ENCODE data around the gene GPC6. TPM values are rescaled to one million over a fixed set of nuclear protein-coding genes. Genes with fewer than 3 reads are reported as not detected.

The GPC6 gene
- total RNA-seq, 1 experiment from 2014 or later = 1.6 TPM

DNA sequence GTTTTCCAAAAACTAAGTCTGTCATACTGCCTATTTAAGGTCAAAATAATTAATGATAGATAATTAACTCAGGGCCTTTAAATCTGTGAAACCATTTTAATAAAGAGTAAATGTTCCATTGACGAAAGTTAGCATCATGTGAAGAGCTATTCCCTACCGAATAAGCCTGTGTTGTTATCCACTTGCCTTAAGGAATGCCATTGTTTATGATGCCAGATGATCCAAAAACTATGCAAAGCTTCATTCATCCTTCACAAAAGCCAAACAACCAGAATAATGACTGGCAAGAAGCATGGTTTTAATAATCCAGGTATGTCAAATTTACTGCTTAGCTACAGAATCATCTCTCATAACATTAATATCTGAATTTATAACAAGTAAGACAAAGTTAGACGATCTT, 6.5 kb upstream of the GPC6 start:
- Histone ChIP-seq H3K4me3 (no peak overlapping the region), H3K4me1 (replicated peaks) (peaks cover 9% of the 10 kb centered on the region), H3K27ac (no peak overlapping the region), H3K27me3 (replicated peaks) (no peaks in the 10 kb centered on the region), H3K9me3 (replicated peaks) (no peaks in the 10 kb centered on the region), H3K36me3 (no peaks in the 10 kb centered on the region)
- DNase-seq (ENCODE audit: low read depth in 1 of 2, low spot score in 2 of 2) = no peak

DNA sequence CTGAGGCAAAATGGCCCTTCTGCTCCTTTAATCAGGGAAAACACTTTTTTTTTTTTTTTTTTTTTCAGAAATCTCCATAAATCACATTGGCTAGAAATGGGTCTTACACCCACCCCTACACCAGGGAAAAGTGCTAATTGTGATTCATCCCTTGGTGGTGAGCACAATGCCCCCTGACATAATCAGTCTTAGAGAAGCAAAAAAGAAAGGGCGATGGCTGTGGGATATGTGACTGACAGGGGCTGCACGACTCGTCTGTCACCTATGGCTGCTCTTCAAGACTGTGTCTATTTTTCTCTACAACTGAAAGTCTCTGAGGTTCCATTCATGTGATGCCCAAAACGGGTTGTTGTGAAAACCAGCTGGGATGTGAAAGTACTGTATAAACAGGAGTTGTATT, 3.6 kb upstream of the GPC6 start:
- peaks cover 25% of the 10 kb centered on the region for H3K27me3 ChIP-seq (replicated peaks)
- H3K36me3 ChIP-seq = no peaks in the 10 kb centered on the region
- H3K27ac ChIP-seq = no peak overlapping the region
- DNase-seq (ENCODE audit: low read depth in 1 of 2, low spot score in 2 of 2) = no peak
- H3K9me3 ChIP-seq (replicated peaks) = no peaks in the 10 kb centered on the region
- H3K4me1 ChIP-seq (replicated peaks) = peaks cover 27% of the 10 kb centered on the region
- no peak overlapping the region for H3K4me3 ChIP-seq

DNA sequence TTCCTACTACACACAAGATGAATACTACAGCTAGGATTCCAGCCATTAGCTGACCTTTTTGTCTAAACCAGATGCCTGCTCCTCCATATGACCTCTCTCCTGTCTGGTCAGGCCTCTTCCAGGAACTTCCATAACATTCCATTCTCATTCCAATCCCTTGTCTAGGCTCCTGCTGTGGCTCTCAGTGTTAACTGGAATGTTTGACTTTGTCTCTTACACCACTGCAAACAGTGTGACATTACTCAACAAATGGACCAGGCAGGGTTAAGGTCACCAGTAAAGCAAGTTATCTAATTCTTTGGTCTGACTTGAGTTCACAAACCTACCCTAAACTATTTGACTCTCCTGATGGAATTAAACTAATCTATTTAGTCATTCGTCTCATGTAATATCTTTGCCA, 2.1 kb upstream of the GPC6 start:
- peaks cover 40% of the 10 kb centered on the region for H3K27me3 ChIP-seq (replicated peaks)
- H3K4me1 ChIP-seq (replicated peaks) = peaks cover 30% of the 10 kb centered on the region
- H3K4me3 ChIP-seq = no peak overlapping the region
- no peaks in the 10 kb centered on the region for H3K9me3 ChIP-seq (replicated peaks)
- H3K27ac ChIP-seq = no peak overlapping the region
- peak; percentile 56 to 63 for DNase-seq (ENCODE audit: low read depth in 1 of 2, low spot score in 2 of 2)
- no peaks in the 10 kb centered on the region for H3K36me3 ChIP-seq

DNA sequence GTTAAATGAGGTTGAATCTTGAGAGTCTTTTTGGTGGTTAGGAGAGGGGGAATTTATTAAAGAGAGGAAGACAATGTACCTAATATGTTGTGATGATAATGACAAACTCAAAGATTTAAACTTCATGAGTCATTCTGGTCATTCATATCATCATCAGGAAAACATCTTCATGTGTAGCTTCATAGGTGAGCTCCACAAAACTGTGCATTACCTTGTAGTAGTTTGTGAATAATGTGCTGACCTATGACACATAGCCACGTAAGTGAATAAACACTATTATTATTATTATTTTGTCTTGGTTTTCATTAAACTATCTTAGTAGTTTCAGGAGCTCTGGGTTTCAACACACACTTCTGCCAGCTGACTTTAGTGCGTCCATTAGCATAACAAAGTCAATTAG, 997 bp upstream of the GPC6 start:
- H3K36me3 ChIP-seq = no peaks in the 10 kb centered on the region
- peaks cover 48% of the 10 kb centered on the region for H3K27me3 ChIP-seq (replicated peaks)
- no peak overlapping the region for H3K4me3 ChIP-seq
- no peaks in the 10 kb centered on the region for H3K9me3 ChIP-seq (replicated peaks)
- DNase-seq (ENCODE audit: low read depth in 1 of 2, low spot score in 2 of 2) = no peak
- no peak overlapping the region for H3K27ac ChIP-seq
- peaks cover 40% of the 10 kb centered on the region for H3K4me1 ChIP-seq (replicated peaks)

DNA sequence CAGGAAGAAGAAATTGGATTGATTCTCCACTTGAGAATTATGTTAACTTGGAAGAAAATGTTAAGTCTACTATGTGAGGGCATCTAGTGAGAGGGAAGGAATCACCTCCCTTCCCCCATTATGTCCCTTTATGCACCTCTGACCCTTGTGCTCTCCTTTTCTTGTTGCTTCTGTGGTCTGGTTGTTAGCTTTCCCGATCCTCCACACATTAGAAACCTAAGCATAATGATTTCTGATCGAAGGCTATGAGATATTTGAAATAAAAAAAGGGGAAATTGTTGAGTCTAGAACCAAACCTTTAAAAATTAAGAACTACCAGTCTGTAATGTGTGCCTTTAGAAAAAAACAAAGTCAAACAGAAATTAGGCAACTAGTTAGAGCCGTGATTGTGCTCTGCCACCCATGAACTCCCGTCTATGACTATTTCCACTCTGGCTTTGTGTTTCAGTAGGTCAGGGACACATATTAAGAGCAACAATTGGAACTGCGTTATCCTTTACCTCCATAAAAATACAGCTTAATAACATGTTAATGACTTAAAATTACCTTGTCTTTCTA, 463 bp upstream of the GPC6 start:
- peak overlapping the region; percentile 49 for H3K4me3 ChIP-seq
- peak in 1 of 2 experiments; percentile 54 for DNase-seq (ENCODE audit: low read depth in 1 of 2, low spot score in 2 of 2)

DNA sequence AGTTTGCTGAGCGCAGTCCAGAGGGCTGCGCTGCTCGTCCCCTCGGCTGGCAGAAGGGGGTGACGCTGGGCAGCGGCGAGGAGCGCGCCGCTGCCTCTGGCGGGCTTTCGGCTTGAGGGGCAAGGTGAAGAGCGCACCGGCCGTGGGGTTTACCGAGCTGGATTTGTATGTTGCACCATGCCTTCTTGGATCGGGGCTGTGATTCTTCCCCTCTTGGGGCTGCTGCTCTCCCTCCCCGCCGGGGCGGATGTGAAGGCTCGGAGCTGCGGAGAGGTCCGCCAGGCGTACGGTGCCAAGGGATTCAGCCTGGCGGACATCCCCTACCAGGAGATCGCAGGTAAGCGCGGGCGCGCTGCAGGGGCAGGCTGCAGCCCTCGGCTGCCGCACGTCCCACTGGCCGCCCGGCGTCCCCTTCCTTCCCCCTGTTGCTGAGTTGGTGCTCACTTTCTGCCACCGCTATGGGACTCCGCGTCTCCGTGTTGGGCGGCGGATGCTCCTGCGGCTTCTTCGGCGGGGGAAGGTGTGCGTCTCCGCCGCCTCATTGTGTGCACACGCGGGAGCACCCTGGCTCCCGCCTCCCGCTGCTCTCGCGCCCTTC, 772 bp downstream of the GPC6 start:
- Histone ChIP-seq H3K27ac (peak overlapping the region; percentile 50), H3K4me3 (peak overlapping the region; percentile 49), H3K9me3 (replicated peaks) (no peaks in the 10 kb centered on the region), H3K27me3 (replicated peaks) (peaks cover 54% of the 10 kb centered on the region), H3K36me3 (no peaks in the 10 kb centered on the region), H3K4me1 (replicated peaks) (peaks cover 42% of the 10 kb centered on the region)
- peak; percentile 74 to 91 for DNase-seq (ENCODE audit: low read depth in 1 of 2, low spot score in 2 of 2)

More for the DNA sequence above, 463 bp upstream of the GPC6 start:
- Histone ChIP-seq H3K36me3 (no peaks in the 10 kb centered on the region), H3K27ac (peak overlapping the region; percentile 5; the same call in 1 of the 2 replicates), H3K4me1 (replicated peaks) (peaks cover 42% of the 10 kb centered on the region), H3K9me3 (replicated peaks) (no peaks in the 10 kb centered on the region), H3K27me3 (replicated peaks) (peaks cover 51% of the 10 kb centered on the region)

DNA sequence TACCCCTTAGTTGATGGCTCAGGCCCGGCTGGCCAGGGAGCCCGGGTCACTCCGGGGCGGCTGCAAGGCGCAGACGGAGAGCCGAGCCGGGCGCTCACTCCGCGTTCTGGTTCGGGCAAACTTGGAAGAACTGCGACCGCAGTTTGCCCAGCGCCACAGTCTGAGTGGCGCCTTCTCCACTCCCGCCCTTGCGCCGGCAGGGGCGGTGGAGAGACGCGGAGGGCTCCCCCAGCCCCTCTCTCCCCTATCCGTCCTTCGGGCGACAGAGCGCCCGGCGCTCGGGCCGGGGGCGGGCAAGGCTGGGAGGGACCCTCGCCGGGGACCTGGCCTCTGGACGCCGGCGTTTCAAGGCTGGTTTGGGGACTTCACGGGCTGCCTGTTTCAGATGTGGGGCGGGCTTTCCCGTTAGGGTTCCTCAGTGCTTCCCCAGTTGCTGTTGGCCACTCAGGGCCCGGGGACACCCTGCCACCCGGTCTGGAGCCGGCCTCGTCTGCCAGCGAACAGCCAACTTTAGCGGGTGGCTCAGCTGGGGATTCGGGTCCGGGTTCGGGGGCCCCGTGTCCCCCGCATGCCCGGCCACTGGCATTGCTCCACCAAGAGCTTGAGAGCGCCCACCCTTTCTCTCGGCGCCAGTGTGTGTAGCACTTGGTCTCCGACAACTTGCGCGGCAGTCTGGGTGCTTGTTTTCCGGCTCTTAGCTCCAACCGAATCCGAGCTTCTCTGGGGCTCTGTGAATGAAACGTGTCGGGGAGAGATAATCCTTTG, 1.5 kb downstream of the GPC6 start:
- H3K4me1 ChIP-seq (replicated peaks) = peaks cover 42% of the 10 kb centered on the region
- no peaks in the 10 kb centered on the region for H3K36me3 ChIP-seq
- H3K4me3 ChIP-seq = peak overlapping the region; percentile 49
- H3K27me3 ChIP-seq (replicated peaks) = peaks cover 54% of the 10 kb centered on the region
- H3K9me3 ChIP-seq (replicated peaks) = no peaks in the 10 kb centered on the region
- DNase-seq (ENCODE audit: low read depth in 1 of 2, low spot score in 2 of 2) = peak; percentile 86 to 96
- H3K27ac ChIP-seq = peak overlapping the region; percentile 50

DNA sequence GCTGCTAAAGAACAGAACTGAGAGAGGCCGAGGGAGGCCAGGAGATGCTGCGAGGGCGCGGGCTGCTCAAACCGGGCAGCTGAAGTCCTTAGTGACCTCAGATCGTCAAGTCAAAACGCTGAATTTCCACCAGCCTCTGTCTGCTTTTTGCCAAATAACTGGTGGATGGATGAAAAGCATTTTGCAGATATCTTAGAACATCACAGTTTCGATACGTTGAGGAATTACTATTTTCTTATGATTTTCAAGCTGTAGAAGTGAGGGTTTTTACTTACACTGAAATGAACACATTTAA, 2.0 kb downstream of the GPC6 start:
- H3K4me3 ChIP-seq = peak overlapping the region; percentile 49
- H3K36me3 ChIP-seq = no peaks in the 10 kb centered on the region
- H3K9me3 ChIP-seq (replicated peaks) = no peaks in the 10 kb centered on the region
- DNase-seq (ENCODE audit: low read depth in 1 of 2, low spot score in 2 of 2) = no peak
- peak overlapping the region; percentile 50 for H3K27ac ChIP-seq
- H3K4me1 ChIP-seq (replicated peaks) = peaks cover 42% of the 10 kb centered on the region
- peaks cover 54% of the 10 kb centered on the region for H3K27me3 ChIP-seq (replicated peaks)

DNA sequence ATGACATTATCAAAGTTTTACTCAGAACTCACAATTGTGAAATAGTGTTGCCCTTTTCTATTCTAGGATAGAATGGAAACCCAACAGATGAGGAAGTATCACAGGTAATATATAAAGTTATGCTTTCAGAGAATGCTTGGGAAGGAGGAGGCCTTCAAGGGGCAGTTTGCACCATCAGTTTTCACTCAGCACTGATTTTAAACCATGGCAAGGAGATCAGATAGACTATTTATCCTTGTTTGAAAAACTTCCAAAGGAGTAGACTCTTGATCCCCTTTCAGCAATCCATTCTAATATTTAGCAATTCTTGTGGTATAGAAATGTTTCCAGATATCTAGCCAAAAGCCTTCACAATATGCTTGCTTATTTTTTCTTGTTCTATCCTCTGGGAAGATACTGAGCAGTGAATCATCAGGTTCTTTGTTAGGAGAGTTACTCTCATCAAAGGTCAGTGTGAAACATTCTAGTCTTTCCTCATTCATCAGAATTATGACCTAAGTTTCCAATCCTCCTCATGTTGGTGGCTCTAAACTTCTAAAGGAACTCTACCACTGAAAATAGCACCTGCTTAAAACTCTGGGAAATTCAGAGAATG, 3.8 kb downstream of the GPC6 start:
- Histone ChIP-seq H3K27ac (no peak overlapping the region), H3K9me3 (replicated peaks) (no peaks in the 10 kb centered on the region), H3K27me3 (replicated peaks) (peaks cover 54% of the 10 kb centered on the region), H3K4me3 (no peak overlapping the region), H3K36me3 (no peaks in the 10 kb centered on the region), H3K4me1 (replicated peaks) (peaks cover 32% of the 10 kb centered on the region)
- DNase-seq (ENCODE audit: low read depth in 1 of 2, low spot score in 2 of 2) = no peak

DNA sequence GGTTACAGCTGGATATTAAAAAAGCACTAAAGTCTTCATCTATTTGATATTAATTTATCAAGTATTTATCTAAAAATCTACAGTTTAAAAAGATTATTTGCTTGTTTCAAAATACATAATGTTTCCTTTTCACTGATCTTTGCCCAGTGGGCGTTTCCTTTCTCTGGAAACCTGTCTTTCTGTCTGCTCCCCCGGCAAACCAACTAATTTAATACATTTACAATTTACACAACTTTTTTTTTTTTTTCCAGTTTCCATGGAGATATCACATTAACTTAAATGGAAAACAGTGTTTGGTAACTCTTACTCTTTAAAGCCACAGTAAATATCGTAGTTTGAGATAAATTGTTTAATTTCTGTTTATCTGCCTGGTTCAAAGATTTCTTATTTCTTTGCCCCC, 5.3 kb downstream of the GPC6 start:
- Histone ChIP-seq H3K4me3 (no peak overlapping the region), H3K9me3 (replicated peaks) (no peaks in the 10 kb centered on the region), H3K27me3 (replicated peaks) (peaks cover 40% of the 10 kb centered on the region), H3K4me1 (replicated peaks) (peaks cover 22% of the 10 kb centered on the region), H3K36me3 (no peaks in the 10 kb centered on the region), H3K27ac (no peak overlapping the region)
- no peak for DNase-seq (ENCODE audit: low read depth in 1 of 2, low spot score in 2 of 2)

DNA sequence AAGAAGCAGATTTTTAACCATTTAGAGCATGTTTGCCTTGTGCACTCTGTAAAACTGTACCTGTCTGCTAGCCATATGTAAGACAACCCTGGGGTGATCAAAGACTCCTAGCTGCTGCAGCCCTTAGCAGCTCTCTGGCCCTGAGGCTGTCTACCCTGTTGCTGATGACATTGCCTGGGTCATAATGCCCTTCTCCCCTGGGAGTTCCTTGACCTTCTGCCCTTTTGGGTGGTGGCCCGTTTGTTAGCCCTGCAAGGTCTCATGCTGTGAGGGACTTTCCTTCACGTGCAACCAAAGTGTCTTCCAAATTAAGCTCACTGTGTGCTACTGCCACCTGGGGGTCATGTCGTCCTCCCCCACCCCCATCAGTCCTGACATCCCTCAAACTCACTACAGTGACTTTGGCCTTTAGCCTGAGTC, 7.4 kb downstream of the GPC6 start:
- Histone ChIP-seq H3K4me1 (replicated peaks) (peaks cover 12% of the 10 kb centered on the region; the same call in 1 of the 2 replicates), H3K36me3 (no peaks in the 10 kb centered on the region), H3K4me3 (no peak overlapping the region), H3K9me3 (replicated peaks) (peaks cover 8% of the 10 kb centered on the region), H3K27me3 (replicated peaks) (peaks cover 19% of the 10 kb centered on the region), H3K27ac (no peak overlapping the region)
- DNase-seq (ENCODE audit: low read depth in 1 of 2, low spot score in 2 of 2) = no peak

DNA sequence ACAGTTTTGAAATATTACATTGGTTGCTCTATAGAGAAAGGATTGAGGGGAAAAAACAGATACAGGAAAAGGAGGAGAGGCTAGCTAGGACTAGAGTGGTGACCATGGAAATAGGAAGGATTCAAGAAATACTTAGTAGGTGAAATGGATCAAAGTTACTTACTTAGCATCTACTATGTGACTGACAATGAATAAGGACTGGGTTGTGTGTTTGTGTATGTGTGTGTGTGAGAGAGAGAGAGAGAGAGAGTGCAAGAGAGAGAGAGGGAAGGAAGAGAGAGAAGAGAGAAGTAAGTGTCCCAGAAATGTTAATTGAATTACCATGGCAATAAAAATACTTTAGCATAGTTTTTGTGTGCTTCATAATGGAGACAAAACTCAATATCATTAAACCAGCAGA, 7.9 kb downstream of the GPC6 start:
- DNase-seq (ENCODE audit: low read depth in 1 of 2, low spot score in 2 of 2) = no peak
- Histone ChIP-seq H3K4me3 (no peak overlapping the region), H3K36me3 (no peaks in the 10 kb centered on the region), H3K27me3 (replicated peaks) (peaks cover 14% of the 10 kb centered on the region), H3K27ac (no peak overlapping the region), H3K4me1 (replicated peaks) (peaks cover 12% of the 10 kb centered on the region; the same call in 1 of the 2 replicates), H3K9me3 (replicated peaks) (peaks cover 13% of the 10 kb centered on the region)

DNA sequence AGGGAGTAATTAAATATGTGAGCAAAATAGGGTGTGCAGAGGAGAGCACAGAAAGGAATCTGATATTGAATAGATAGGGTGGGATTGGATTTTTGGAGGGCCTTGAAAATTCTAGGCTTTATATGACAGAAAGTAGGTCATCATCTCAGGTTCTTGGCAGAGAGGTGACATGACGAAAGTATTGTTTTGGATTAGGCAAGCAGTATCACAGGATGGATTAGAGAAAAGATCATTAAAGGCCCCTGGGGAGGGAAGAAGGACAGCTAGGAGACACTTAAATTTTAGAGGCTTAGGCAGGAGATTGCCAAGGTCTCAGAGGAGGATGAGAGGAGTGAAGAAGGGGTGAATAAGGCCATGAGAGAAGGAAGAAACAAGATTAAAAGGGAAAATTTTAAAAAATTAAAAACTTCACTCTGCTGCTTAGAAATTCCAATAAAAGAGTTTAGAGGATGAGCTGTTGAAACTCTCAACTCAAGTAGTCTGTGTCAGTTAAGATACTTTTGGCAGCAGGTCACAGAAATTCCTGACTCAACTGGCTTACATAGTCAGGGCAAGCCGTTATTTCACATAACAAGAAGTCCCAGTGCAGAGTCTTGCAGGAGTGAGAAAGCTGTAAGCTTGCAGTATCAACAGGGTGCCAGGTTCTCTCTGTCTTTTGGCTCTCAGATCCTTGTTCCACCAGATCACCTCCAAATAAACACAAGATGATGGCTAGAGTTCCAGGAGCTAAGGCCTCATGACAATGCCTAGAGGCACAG, 8.8 kb downstream of the GPC6 start:
- H3K36me3 ChIP-seq = no peaks in the 10 kb centered on the region
- 0 out of 2 replicates have a peak, but pooled peaks cover 7% of the 10 kb centered on the region for H3K27me3 ChIP-seq (replicated peaks)
- no peak overlapping the region for H3K4me3 ChIP-seq
- peaks cover 13% of the 10 kb centered on the region for H3K9me3 ChIP-seq (replicated peaks)
- peaks cover 4% of the 10 kb centered on the region; the same call in 1 of the 2 replicates for H3K4me1 ChIP-seq (replicated peaks)
- no peak overlapping the region for H3K27ac ChIP-seq
- DNase-seq (ENCODE audit: low read depth in 1 of 2, low spot score in 2 of 2) = no peak

All from SJSA1 (cell line).